DMS79 treated with DMSO at 0.1 percent for 48 hours (cell line): ENCODE measurements around the gene DNAJC8.

ENCODE experiments used
- DNase-seq: peaks from one replicate; lab custom pipeline; 2025; lab: John Stamatoyannopoulos, UW

Gene DNAJC8, protein sequence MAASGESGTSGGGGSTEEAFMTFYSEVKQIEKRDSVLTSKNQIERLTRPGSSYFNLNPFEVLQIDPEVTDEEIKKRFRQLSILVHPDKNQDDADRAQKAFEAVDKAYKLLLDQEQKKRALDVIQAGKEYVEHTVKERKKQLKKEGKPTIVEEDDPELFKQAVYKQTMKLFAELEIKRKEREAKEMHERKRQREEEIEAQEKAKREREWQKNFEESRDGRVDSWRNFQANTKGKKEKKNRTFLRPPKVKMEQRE

DNA sequence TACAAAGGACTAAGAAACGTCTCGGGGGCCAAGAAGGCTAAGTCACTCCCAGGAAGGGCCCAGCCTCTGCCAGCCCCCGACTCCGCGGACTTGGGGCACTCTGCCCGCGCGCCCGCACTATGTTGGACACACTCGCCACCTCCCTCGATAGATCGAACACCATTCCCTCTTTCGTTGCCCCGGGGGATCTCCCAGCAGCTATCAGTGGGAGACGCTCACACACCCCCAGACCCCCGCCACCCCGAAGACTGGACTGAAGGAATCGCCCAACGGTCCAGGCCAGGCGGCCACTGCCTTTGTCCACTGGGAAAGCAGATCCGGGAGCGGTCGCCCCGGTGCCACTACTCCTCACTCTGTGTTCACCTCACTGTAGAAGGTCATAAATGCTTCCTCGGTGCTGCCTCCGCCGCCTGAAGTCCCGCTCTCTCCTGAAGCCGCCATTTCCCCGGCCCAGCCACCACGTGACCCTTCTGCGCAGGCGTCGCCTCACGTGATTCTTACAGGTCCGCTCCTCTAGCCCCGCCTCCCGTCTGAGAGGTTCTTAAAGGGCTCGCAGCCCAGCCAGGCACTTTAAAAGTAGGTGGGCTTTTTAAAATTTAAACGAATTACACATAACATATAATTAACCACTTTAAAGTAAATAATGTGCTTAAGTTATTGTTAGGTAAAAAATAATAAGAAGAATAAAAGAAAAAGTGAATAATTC lies at the start of gene DNAJC8:
Gene DNAJC8 (minus strand): TSS at position 472 of the 706 bp plus-strand sequence. CDS start 31 bp downstream, at position 441.
- DNase-seq: peak; percentile 86

DNA sequence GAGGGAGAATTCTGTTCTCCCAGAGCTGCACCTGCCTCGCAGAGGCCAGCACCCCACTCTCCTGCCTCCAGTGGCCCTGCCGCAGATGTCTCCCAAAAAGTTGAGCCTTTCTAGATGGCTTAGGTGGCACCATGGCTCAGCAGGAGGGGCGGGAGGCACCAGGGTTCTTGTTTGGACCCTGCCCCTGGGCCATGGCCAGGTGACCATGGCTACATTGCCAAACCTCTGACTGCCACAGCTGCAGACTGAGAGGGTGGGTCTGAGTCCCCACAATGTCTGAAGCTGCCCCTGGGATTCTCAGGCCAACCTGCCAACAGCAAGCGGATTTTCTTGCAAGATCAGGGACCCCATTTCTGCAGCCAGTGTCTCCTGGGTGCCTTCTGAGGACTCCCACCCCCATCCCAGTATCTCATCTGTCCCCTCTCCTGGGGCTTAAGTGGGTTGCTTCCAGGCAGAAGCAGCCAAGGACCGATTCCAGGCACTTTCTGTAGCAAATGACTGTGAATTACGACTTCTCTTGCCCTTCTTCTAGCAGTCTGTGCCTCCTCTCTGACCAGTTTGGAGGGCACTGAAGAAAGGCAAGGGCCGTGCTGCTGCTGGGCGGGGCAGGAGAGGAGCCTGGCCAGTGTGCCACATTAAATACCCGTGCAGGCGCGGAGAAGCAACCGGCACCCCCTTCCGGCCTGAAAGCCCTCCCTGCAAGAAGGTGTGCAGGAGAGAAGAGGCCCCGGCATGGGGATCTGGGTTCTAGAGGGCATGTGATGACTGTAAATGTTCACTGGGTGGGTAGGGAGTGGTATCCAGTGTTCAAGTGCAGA lies 49.0 kb upstream of the DNAJC8 start:
- DNase-seq: no peak

DNA sequence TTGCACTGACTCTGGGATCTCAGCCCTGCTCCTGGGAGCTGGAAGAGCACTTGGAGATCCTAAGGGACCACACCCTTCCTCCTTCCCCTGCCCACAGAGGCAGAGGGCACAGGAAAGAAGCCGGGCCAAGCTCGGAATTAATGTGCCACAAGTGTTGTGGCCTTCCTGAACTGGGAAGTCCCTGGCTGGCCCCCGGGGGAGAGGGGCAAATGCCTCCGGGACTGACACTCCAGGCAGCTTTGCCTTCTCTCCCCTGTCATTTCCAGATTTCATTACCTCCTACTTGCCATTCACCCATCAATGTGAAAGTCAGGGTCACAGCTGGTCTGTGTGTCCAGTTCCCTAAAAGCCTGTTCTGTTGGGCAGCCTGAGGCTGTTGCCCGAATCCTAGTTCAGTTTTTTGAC lies 48.1 kb upstream of the DNAJC8 start:
- no peak for DNase-seq

DNA sequence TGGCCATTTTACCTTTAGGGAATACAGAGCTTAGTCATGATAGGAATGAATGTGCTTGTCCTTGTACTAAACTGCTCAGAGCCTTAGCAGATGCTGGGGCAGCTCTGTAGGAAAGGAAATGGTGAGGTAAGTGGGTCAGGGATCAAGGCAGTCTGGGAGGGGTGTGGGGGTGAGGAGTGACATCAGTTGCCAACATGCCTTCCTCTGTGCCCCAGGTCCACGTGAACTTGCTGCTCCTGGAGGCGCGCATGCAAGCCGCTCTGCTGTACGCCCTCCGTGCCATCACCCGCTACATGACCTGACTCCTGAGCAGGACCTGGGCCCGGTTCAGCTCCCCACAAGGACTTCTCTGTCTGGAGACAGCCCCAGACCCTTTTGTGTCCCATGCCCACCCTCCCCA lies 47.7 kb upstream of the DNAJC8 start:
- no peak for DNase-seq

DNA sequence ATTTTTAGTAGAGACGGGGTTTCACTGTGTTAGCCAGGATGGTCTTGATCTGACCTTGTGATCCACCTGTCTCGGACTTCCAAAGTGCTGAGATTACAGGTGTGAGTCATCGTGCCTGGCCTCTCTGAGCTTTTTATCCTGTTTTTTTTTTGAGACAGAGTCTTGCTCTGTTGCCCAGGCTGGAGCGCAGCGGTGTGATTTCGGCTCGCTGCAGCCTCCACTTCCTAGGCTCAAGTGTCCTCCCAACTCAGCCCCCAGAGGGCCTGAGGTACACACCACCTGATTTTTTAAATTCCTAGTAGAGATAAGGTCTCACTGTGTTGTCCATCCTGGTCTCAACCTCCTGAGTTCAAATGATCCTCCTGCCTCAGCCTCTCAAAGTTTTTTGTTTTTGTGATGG lies 46.9 kb upstream of the DNAJC8 start:
- no peak for DNase-seq

DNA sequence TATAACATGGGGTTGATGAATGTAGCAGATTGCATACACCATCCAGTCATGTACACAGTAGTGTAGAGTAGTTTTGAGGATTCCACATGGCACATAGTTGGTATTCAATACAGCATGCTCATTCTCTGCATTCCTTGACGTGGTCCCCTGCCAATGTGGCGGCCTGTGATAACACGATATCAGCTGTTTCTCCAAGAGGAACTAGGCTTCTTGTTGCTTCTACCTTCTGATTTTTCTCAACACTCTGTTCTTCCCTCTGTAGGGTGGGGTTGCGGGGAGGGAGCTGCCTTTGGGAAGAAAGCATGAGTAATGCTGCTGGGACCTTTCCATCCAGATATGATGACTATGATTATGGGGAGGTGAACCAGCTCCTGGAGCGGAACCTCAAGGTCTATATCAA lies 45.9 kb upstream of the DNAJC8 start:
- DNase-seq: no peak

DNA sequence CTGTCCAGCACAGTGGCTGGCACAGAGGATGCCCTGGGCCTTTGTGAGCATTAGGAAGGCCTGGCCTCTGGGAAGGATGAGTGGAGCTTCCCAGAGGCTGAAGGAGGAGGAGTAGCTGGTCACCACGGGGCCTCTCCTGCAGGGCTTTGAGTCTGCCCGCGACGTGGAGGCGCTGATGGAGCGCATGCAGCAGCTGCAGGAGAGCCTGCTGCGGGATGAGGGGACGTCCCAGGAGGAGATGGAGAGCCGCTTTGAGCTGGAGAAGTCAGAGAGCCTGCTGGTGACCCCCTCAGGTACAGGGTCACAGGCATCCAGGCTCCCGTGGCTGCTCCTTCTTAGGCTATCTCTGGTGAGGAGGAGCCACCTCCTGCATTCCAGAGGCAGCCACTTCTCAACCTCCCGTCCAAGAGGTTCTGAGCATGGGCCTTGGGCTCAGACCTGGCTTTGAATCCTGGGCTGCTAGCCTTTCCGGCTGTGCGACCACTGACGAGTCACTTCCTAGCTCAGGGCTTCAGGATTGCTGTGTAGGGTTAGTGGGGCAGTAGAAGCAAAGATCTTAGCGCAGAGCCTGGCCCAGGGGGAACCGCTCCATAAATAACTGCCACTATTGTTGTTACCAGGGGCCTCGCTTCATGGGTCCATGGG lies 40.5 kb upstream of the DNAJC8 start:
- no peak for DNase-seq

DNA sequence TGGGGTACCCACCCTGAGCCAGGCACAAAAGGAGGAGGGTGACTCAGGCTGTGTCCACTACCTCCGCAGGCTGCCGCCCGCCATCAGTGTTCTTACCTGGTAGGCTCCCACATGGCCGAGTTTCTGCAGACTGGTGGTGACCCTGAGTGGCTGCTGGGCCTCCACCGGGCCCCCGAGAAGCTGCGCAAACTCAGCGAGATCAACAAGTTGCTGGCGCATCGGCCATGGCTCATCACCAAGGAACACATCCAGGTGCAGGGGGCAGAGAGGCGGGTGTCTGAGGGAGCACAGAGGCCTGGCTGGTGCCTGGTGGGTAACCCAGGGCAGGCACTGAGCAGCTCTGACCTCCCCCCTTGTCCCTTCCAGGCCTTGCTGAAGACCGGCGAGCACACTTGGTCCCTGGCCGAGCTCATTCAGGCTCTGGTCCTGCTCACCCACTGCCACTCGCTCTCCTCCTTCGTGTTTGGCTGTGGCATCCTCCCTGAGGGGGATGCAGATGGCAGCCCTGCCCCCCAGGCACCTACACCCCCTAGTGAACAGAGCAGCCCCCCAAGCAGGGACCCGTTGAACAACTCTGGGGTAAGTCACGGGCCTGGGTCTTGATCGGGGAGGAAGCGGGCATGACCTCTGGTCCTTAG lies 39.5 kb upstream of the DNAJC8 start:
- no peak for DNase-seq

DNA sequence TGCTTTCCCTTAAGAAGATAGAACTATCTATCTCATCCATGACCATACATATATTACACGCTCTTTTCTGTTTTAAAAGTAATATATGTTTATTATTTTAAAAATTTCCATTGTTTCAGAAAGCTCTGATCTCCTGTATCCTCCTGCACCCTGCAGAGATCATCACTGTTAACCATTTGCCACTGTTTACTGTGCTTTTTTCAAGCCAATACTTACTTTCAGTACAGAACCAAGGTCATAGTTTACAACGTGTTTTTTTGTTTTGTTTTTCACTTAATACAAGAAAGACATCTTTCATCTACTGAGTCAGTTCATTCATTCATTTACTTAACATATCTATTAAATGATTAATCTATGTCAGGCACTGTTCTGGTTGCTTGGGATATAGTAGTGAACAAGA lies 36.7 kb upstream of the DNAJC8 start:
- no peak for DNase-seq

DNA sequence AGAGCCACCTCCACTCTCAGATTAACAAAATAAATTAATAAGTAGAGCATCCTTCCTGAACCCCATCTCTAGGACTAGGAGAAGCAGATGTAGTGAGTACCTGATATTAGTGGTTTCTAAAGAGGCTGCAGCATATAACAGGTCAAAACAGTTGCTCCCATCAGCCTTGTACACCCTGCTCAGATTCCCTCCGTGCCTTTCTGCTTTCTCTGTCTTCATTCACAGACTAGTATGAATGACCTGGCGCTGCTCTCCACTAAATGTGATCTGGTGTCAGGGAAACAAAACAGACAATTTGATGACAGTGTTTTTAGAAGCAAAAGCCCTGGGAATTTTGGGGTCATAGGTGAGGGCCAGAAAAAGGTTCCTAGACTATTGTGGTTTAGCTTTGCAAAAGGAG lies 34.8 kb upstream of the DNAJC8 start:
- no peak for DNase-seq

DNA sequence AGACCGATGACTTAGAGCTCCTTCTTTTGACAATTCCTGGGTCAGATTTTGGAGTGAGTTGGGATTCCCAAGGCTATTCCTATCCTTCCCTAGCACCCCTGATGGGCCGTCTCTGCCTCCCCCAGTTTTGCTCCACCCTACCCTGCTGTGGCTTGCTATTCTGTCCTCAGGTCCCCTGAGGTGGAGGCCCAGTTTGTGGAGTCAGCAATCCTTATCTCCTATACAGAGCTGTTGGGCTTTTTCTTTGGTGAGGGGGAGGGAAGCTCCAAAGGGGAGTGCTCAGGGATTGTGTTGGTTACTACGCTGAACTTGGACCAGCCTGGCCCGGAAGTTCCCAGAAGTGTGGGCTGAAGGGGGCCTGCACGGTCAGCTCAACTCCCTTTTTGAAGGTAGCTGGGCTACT lies 34.1 kb upstream of the DNAJC8 start:
- no peak for DNase-seq

DNA sequence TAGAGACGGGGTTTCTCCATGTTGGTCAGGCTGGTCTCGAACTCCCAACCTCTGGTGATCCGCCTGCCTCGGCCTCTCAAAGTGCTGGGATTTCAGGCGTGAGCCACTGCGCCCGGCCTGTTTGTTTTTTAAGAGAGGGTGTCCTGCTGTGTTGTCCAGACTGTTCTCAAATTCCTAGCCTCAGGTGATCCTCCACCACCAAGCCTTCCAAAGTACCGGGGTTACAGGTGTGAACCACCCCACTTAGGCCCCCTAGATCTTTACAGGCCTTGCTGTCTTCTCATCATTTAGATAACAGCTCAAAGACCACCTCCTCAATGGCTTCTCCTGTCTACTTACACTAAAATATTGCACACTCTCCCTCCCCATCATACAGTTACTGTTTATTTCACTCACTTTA lies 32.7 kb upstream of the DNAJC8 start:
- no peak for DNase-seq

DNA sequence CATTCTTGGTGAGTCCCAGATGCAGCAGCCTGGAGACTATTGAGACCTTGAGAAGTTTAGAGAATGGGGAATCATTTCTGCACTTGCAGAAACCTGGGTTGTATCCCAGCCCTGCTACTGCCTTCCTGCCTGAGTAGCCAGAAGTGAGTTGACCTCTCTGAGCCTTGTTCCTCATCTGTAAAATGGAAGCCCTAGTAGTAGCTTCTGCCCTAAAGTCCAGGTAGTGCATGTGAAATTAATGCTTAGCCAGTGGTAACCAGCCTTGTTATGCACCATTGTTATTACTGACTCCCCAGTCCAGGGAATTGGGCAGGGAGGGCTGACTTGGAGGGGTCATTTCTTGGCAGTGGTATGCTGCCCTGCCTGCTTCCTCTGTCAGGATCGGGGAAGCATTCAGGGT lies 32.1 kb upstream of the DNAJC8 start:
- DNase-seq: no peak

DNA sequence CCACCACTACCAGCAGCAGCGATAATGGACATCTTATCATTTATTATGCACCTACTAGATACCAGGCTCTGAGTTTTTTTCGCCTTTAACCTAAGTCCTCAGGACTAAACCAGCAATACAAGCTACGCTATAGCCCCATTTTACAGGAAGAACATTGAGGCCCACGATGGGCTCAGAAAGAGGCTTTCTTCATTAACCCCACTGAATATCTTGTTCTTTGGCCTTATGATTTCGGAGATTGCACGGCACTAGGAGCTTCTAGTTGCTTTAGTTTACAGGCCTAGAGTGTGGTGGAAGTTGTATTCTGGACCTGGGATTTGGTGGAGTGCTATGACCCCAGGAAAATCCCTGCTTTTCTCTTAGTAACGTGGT lies 28.0 kb upstream of the DNAJC8 start:
- no peak for DNase-seq

DNA sequence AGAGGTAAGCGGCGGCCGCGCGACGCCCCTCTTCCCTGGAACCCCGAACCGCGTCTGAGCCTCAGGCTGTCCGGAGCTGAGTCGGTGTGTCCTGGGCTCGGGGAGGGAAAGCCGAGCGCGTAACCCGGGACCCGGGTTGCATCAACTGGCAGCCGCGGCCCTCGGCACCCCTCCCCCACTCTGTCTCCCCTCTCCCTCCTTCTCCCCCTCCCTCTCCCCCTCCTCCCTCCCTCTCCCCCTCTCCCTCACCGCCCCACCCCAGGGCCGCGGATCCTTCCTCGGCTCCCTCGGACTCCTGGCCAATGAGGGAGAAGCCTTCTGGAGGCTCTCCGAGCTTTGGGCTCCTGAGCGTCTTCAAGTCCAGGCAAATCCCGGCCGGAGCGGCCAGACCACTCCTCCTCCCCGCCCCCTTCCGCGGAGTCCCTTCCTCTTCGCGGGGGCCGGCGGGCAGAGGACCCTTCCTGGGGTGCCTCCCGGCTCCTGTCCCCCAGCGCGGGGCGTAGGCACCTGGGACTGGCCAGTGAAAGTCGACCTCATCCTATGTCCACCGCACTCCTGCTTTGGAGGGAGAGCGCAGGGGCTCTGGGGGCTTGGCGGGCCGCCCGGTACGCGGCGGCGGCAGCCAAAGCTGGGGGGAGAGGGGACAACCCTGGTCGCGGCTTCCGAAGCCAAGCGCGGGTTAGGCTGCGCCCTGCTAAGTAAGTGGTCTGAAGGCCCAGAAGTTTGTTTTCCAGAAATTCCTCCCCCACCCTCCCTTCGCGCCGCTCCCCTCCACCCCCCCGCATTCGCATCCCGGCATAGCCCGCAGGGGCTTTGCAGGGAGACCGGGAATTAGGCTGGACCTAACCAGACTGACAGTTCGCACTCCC lies 27.3 kb upstream of the DNAJC8 start:
- peak; percentile 23 for DNase-seq

DNA sequence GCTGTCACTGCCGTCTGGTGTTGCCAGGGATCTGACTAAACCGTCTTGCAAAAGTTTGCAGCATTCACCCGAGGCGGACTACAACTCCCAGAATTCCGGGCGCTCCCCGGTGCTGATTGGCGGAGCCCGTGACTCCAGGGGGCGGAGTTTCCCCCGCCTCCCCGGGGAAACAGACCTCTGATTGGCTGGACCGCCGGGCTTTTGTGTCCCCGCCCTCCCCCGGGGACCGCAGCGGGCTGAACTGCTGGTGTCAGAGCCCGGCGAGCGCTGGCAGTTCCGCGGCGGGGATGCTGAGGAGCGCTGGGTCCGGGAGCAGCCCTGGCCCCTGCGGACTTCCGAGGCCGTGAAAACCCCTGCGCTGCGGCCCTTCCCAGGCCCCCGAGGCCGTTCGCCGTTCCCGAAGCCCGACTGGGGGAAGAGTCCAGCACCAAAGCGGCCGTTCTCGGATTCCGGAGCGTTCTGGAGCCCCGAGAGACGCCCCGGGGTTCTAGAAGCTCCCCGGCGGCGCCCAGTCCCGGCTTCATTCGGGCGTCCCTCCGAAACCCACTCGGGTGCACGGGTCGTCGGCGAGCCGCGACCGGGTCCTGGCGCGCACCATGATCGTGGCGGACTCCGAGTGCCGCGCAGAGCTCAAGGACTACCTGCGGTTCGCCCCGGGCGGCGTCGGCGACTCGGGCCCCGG lies 26.6 kb upstream of the DNAJC8 start, which contains the start of gene SESN2:
Gene SESN2 (plus strand): TSS at position 267 of the 682 bp plus-strand sequence. CDS start 330 bp downstream, at position 597.
- peak; percentile 94 for DNase-seq

DNA sequence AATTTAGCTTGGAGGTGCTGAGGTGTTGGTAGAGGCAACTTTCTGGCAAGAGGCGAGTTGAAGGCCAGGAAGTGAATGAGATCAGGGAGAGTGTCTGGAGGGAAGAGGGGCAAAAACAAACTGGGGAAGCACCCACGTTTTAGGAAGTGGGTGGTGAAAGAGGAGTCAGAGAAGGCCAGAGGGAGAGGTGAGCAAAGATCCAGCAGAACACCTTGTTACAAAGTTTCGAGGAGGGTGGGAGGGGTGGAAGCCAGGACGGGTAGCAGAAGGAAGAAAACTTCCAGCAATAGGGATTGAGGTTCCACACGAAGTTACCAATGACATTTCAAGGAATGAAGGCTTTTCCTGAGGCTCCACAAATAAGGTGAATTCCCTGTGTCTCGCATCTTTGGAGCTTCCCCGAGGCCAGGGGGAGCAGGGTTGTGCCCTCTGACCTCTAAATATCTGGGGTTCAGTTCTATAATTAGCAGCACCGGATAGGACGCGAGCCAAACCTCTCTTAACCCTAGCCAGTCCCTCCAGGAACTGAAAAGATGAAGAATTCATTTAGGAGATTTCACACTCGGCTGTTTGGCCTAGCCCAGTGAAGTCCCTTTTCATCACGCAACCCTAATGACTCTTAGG lies 25.9 kb upstream of the DNAJC8 start:
- DNase-seq: no peak

DNA sequence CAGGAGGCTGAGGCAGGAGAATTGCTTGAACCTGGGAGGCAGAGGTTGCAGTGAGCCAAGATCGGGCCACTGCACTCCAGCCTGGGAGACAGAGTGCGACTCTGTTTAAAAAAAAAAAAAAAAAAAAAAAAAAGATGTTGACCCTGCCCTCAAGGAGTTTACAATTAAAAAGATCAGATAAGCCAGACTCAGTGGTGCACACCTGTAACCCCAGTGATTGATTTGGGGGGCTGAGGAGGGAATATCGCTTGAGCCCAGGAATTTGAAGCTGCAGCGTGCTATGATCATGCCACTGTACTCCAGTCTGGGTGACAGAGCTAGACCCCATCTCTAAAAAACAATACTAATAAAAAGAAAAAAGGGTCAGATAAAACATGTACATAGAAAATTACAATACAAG lies 24.9 kb upstream of the DNAJC8 start:
- no peak for DNase-seq

DNA sequence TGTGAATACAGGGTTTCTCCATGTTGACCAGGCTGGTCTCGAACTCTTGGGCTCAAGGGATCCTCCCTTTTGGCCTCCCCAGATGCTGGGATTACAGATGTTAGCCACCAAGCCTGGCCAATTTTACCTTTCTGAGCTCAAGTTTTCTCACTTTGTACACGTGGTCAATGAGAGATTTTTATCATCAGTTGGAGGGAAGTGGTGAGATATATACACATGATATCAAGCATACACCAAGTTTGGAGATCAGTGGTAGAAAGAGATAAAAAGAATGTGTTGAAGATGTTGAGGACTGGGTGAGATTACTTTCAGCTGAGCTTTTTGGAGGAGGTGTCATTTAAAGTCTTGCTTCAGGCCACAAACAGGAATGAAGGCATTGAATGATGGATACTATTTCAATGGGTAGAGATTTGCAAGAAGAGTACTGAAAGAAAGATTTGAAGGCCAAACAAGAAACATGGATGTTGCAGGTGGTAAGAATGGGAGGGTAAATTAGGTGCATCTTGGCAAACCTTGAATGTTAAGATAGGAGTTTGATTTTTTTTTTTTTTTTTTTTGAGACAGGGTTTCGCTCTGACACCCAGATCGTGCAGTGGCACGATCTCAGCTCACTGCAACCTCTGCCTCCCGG lies 23.5 kb upstream of the DNAJC8 start:
- DNase-seq: no peak
